Occipital lobe (tissue), 2 donors: ENCODE measurements around the gene GADD45A. TPM values are rescaled to one million over a fixed set of nuclear protein-coding genes. Genes with fewer than 3 reads are reported as not detected.
"Not testable (repeated sequence)": the region's sequence is repeated elsewhere in the genome, so short reads cannot be mapped to it uniquely, and the experiment has no call there.

Experiments
- DNase-seq: peaks from one replicate; lab custom pipeline; 2025; lab: John Stamatoyannopoulos, UW
- total RNA-seq: library from RNA; depleted of rRNA; stranded (reverse); fragments of >200 nt; gene quantifications from one replicate; pipeline ENCODE4 v1.2.3, GENCODE V29; 2014

The GADD45A gene
- 9.0 TPM for total RNA-seq

GRCh38 chr1:67685067-67685557, at the start of gene GADD45A:
TSS of gene GADD45A (plus strand) at chr1:67685201. CDS start at chr1:67685495, 294 bp downstream.
- peak; percentile 98 for DNase-seq

DNA sequence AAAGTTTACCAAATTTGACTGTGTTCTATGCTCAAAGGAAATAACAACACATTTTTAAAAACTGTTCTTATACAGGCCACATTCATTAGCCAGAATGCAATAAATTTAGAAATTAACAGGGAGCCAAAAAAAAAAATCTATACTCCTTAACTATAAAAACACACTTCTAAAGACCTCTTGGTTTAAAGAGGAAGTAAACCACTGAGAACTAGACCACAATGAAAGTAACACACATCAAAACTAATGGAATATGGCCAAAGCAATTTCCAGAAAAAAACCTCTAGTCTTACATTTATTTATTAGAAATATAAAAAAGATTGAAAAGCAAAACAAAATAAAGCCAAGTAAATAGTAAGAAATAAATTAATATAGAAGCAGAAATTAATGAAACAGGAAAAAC, 48.9 kb upstream of the GADD45A start:
- no peak for DNase-seq

- DNase-seq = no peak
Observed at GRCh38 chr1:67639361-67639760, 45.6 kb upstream of the GADD45A start.

GRCh38 chr1:67642629-67643028, 42.4 kb upstream of the GADD45A start:
- DNase-seq = no peak

- no peak for DNase-seq
Observed at GRCh38 chr1:67644566-67644965, 40.4 kb upstream of the GADD45A start.

DNA sequence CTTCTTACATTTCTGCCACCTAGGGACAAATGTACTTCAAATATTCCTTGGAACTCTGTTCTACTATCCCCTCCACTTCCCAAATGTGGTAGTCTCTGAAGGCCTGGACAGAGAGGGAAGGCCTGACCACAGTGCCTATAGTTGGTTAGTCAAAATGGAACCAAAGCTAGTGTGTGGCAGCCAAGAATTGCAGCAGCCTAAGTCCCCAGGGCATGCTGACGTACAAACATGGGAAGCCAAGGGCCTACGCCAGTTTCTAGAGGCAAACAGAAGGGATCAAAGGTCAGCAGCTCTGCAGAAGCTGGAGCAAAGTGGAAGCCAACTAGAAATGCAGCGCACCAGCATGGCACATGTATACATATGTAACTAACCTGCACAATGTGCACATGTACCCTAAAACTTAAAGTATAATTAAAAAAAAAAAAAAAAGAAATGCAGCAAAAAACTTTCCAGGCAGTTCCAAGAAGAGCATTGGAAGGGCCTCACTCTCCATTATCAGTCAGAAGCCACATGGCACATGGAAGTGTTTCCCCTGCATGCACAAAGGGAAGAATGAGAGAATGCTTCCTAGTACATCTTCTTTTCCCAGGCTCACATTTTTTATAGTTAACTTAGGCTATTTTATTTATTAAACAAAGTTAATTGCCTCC, 39.4 kb upstream of the GADD45A start:
- no peak for DNase-seq

- DNase-seq = no peak
Observed at GRCh38 chr1:67646145-67647035, 38.6 kb upstream of the GADD45A start.

GRCh38 chr1:67647036-67647798, 37.8 kb upstream of the GADD45A start:
- DNase-seq = no peak

DNA sequence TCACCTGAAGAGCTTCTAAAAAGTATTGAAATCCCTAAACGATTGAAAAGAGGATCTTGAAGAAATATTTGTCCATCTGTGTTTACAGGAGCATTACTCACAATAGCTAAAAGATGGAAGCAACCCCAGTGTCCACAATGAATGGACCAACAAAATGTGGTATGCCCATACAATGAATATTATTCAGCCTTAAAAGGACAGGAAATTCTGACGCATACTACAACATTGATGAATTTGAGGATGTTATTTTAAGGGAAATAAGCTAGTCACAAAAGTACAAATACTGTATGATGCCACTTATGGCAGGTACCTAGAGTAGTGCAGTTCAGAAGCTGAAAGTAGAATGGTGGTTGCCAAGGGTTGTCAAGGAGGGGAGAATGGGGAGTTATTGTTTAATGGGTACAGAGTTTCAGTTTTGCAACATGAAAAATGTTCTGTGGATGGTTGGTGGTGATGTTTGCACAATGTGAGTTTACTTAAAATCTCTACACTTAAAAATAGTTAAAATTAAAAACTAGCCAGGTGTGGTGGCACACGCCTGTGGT, 37.1 kb upstream of the GADD45A start:
- DNase-seq = no peak

DNA sequence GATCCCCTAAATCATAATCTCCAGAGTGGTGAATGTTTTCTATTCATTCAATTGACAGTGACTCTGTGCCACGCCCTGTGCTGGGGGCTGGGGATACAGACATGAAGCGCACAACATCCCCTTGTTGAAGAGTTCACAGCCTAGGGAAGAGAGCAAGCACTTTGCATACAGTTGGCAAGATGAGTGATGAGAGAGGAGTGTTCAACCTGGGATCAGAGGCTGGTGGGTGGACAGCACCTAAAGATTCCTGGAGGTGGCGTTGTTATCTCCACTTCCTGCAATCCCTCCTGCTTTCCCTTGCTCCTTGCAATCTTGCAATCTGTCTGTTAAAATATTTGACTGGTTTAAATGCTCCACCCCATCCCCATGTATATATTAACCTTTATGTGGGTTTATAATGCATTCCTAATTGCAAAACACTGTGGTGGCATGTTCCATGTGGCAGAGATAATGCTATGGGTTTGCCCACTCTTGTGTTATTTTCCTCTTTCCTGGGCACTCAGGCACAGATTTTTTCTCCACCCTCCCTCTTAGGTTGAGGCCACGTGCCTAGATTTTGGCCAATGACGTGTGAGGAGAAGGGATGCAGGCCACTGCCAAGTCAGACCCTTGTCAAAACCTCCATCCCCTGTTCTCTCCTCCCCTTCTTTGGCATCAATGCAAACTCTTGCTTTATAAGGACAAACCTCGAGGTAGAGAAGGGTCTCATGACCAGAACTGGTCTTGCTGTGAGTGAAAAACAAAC, 36.2 kb upstream of the GADD45A start:
- no peak for DNase-seq

GRCh38 chr1:67650061-67650460, 34.9 kb upstream of the GADD45A start:
- no peak for DNase-seq

GRCh38 chr1:67651031-67651430, 34.0 kb upstream of the GADD45A start:
- no peak for DNase-seq

DNA sequence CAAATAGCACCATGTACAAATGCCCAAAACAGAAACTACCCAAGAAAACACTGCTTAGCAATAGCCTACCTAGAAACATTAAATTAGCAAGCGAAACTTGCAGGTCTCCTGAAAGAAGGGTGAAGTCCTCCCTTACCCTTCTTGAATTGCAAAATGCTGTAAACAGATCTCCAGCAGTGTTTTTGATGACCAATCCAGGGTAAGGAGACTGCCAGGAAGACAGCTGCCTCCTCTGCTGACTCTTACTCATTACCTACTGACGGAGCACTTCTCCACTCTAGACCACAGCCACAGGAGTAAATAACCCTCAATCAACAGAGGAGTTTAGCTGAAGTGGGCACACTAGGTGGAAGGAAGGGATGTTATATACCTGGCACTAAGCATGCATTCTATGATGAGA, 32.2 kb upstream of the GADD45A start:
- no peak for DNase-seq

GRCh38 chr1:67653304-67653703, 31.7 kb upstream of the GADD45A start:
- DNase-seq = no peak

- no peak for DNase-seq
Observed at GRCh38 chr1:67655581-67655980, 29.4 kb upstream of the GADD45A start.

GRCh38 chr1:67657152-67657551, 27.8 kb upstream of the GADD45A start:
- DNase-seq = not testable (repeated sequence)

DNA sequence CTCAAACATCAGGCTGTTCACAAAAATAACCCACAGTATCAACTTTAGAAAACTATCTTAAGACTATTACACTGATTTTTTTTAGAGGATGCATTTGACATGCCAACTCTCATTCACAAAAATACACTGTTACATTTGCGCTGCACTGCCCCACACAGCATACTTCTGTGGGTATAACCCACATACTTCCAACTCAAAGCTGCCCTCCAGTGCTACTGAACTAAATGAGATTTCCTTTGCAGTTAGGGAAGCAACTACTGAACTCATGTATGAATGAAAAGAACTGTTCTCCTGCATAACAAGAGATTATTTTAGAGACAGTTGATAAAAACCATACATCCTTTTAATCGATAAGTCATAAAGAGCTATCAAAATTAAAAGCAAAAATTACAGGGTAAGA, 25.8 kb upstream of the GADD45A start:
- DNase-seq = no peak

DNA sequence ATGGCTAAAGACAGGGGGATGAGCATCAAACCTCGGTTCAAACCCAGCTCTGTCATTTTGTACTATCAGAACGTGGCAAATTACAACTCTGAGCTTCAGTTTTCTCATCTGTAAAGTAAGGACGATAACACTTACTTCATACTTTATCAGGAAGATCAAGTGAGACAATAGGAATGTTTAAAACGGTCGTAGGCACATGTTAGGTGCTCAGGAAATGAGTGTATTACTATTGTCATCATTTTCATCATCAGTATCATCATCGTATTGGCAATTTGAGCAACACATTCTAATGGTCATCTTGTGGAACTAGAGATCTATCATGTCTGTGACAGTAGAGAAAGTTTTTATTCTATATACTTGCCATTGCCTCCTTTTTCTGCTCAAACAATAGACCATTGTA, 22.1 kb upstream of the GADD45A start:
- no peak for DNase-seq

DNA sequence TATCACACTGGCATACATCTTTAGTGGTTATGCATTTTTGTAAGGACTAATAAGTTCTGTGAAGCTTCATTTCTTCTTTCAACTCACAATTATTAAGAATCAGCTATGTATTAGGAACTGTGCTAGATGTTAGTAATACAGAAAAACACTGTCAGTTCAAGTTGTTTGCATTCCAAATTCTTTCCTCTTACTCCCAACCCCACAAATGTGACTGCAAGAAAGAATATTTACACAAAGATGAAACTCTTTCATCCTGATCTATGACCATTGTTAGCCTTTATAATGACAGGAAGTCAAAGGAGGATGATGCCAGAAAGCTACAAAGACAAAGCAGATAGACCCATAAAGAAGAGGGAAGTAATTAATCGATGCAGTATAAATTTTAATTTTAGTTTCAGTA, 21.0 kb upstream of the GADD45A start:
- no peak for DNase-seq

DNA sequence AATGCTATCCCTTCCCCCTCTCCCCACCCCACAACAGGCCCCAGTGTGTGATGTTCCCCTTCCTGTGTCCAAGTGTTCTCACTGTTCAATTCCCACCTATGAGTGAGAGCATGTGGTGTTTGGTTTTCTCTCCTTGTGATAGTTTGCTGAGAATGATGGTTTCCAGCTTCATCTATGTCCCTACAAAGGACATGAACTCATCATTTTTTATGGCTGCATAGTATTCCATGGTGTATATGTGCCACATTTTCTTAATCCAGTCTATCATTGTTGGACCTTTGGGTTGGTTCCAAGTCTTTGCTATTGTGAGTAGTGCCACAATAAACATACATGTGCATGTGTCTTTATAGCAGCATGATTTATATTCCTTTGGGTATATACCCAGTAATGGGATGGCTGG, 19.7 kb upstream of the GADD45A start:
- DNase-seq = not testable (repeated sequence)

GRCh38 chr1:67666636-67667035, 18.4 kb upstream of the GADD45A start:
- no peak for DNase-seq
